Stomach (tissue), 9 donors: ENCODE results near the gene ZBTB3. TPM values are rescaled to one million over a fixed set of nuclear protein-coding genes. Genes with fewer than 3 reads are reported as not detected.
A peak's percentile ranks its signal among the peaks of the same experiment; 100 is the strongest.

Source experiments
- DNase-seq, 2 donors: peaks; one replicate each; pipeline versions ENCODE4 v3.0.0 to v3.0.0-alpha.2; 2013 to 2019
- H3K27ac ChIP-seq, 5 donors: fragments of 200-600 bp in 4 of 5; sonication (generic) in 4 of 5; one replicate each; pipeline ENCODE4 v1.5.1; 2013 to 2019; ENCODE audit warnings: mild to moderate bottlenecking in 1 of 5, moderate library complexity in 1 of 5
- H3K27me3 ChIP-seq, 3 donors: fragments of 200-600 bp; sonication (generic); one replicate each; pipeline ENCODE4 v1.5.1; 2017 to 2019; ENCODE audit warnings: mixed run types in 1 of 3
- H3K36me3 ChIP-seq, 4 donors: fragments of 200-600 bp; sonication (generic); 1 replicate in 3 of 4; 2 replicates in 1 of 4; pipeline ENCODE4 v1.5.1; 2016 to 2019
- H3K4me1 ChIP-seq, 4 donors: fragments of 200-600 bp; sonication (generic); one replicate each; pipeline ENCODE4 v1.5.1; 2016 to 2019
- H3K4me3 ChIP-seq, 4 donors: fragments of 200-600 bp; sonication (generic) in 3 of 4; one replicate each; pipeline ENCODE4 v1.5.1; 2016 to 2019; ENCODE audit warnings: mild to moderate bottlenecking in 1 of 4
- H3K9me3 ChIP-seq, 4 donors: fragments of 200-600 bp; sonication (generic); one replicate each; pipeline ENCODE4 v1.5.1; 2016 to 2019
- CTCF ChIP-seq, 7 experiments: fragments of 450-650 bp in 4 of 7; fragments of 200-600 bp in 3 of 7; sonication (generic) in 3 of 7; IDR thresholded peaks; one replicate each; pipeline ENCODE4 v1.5.1; 2016 to 2019; ENCODE audit warnings: antibody characterized with exemption in 7 of 7, control low read depth in 2 of 7, mild to moderate bottlenecking in 1 of 7
- EP300 ChIP-seq: sonication (generic); formaldehyde crosslinking; IDR thresholded peaks from one replicate; pipeline ENCODE4 v1.6.1; 2017; ENCODE audit warnings: antibody characterized with exemption
- POLR2A ChIP-seq, 4 donors: fragments of 450-650 bp; IDR thresholded peaks; one replicate each; pipeline ENCODE4 v1.6.1; 2016; ENCODE audit warnings: antibody characterized with exemption in 4 of 4, control low read depth in 2 of 4, mild to moderate bottlenecking in 1 of 4, moderate library complexity in 1 of 4
- POLR2AphosphoS5 ChIP-seq, 3 donors: sonication (generic); formaldehyde crosslinking; IDR thresholded peaks; one replicate each; pipeline ENCODE4 v1.6.1; 2016; ENCODE audit warnings: antibody characterized with exemption in 3 of 3
- WGBS, 5 donors: extraction: QIAGEN DNeasy Blood & Tissue Kit in 3 of 5; methylation state at CpG; one replicate each; pipeline versions ENCODE4 v1.1.5 to v1.1.7; 2013 to 2018; 5-methylcytosine and 5-hydroxymethylcytosine counted together
- intact Hi-C: fragments of 100-400 bp; cut with DNase I; formaldehyde crosslinking; loops from one replicate; pipeline ENCODE4 v1.15.1; 2023; ENCODE audit warnings: low total_unique reads
- polyA plus RNA-seq, 3 donors: library from polyadenylated mRNA; stranded (reverse); fragments of 200-250 nt; gene quantifications; one replicate each; pipeline ENCODE4 v1.2.3, GENCODE V29; 2013
- total RNA-seq, 5 donors: library from RNA; depleted of rRNA; stranded (reverse); fragments of >200 nt; gene quantifications; one replicate each; pipeline versions ENCODE4 v1.1.0 to v1.2.3, GENCODE V29; 2014 to 2016
- donor health status: healthy with polysubstance abuse.
- donor health status: Bipolar disorder and iron deficiency.
- donor health status: healthy.

The ZBTB3 gene
- total and polyA plus RNA-seq, 8 donors, result 3.3 to 16.5 (median 4.6) TPM; not detected in 1

GRCh38 chr11:62719302-62719978, 34.5 kb downstream of the ZBTB3 start:
- Histone ChIP-seq H3K4me1 (peaks cover 28 to 85% (median 52%) of the 10 kb centered on the region in 4 donors), H3K4me3 (no peak overlapping the region), H3K36me3 (peaks cover 93 to 99% (median 98%) of the 10 kb centered on the region in 4 donors), H3K27ac (peak overlapping the region in 2 of 5 donors; percentile 11 to 22), H3K9me3 (no peaks in the 10 kb centered on the region), H3K27me3 (no peaks in the 10 kb centered on the region)
- no peak for DNase-seq
- intact Hi-C loops, result no loop called here
- WGBS, 5 donors, result 55 to 79% (median 69%) methylated on average over 2 of the region's 2 CpGs
- no peak for TF ChIP-seq CTCF (IDR thresholded peaks at IDR 0.05)
- TF ChIP-seq EP300, result no peak
- no peak for TF ChIP-seq POLR2AphosphoS5 (IDR thresholded peaks at IDR 0.05)
- no peak for TF ChIP-seq POLR2A (IDR thresholded peaks at IDR 0.05)

GRCh38 chr11:62716816-62717215, 37.1 kb downstream of the ZBTB3 start:
- peaks cover 42 to 85% (median 58%) of the 10 kb centered on the region in 4 donors for H3K4me1 ChIP-seq
- no peaks in the 10 kb centered on the region for H3K9me3 ChIP-seq
- H3K27ac ChIP-seq, result no peak overlapping the region
- H3K4me3 ChIP-seq, result no peak overlapping the region
- no peaks in the 10 kb centered on the region for H3K27me3 ChIP-seq
- TF ChIP-seq EP300, result no peak
- no peak for TF ChIP-seq POLR2AphosphoS5 (IDR thresholded peaks at IDR 0.05)
- TF ChIP-seq POLR2A (IDR thresholded peaks at IDR 0.05), result no peak
- TF ChIP-seq CTCF (IDR thresholded peaks at IDR 0.05), result no peak
- intact Hi-C loops, result no loop called here
- DNase-seq, result no peak
- peaks cover 88 to 99% (median 98%) of the 10 kb centered on the region in 4 donors for H3K36me3 ChIP-seq
- WGBS, 5 donors, result 58 to 86% (median 71%) methylated on average over 11 of the region's 11 CpGs

- Histone ChIP-seq H3K36me3 (peaks cover 91 to 99% (median 98%) of the 10 kb centered on the region in 4 donors), H3K27ac (peak overlapping the region in 2 of 5 donors; percentile 63 to 81), H3K4me3 (no peak overlapping the region), H3K4me1 (peaks cover 42 to 87% (median 60%) of the 10 kb centered on the region in 4 donors), H3K9me3 (no peaks in the 10 kb centered on the region), H3K27me3 (no peaks in the 10 kb centered on the region)
- intact Hi-C loops, result no loop called here
- DNase-seq, result no peak
- WGBS, 5 donors, result 77 to 87% (median 81%) methylated on average over 5 of the region's 5 CpGs
- no peak for TF ChIP-seq EP300
- TF ChIP-seq CTCF (IDR thresholded peaks at IDR 0.05), result no peak
- TF ChIP-seq POLR2A (IDR thresholded peaks at IDR 0.05), result no peak
- no peak for TF ChIP-seq POLR2AphosphoS5 (IDR thresholded peaks at IDR 0.05)
Observed at GRCh38 chr11:62716206-62716605, 37.8 kb downstream of the ZBTB3 start.

GRCh38 chr11:62715150-62716130, 38.5 kb downstream of the ZBTB3 start:
- intact Hi-C loops, result no loop called here
- WGBS, 5 donors, result 87 to 91% (median 88%) methylated on average over 24 of the region's 24 CpGs
- DNase-seq, result no peak
- Histone ChIP-seq H3K4me1 (peaks cover 43 to 95% (median 66%) of the 10 kb centered on the region in 4 donors), H3K27me3 (no peaks in the 10 kb centered on the region), H3K27ac (peak overlapping the region; percentile 35 to 81 (median 63)), H3K36me3 (peaks cover 85 to 99% (median 98%) of the 10 kb centered on the region in 4 donors), H3K4me3 (no peak overlapping the region), H3K9me3 (no peaks in the 10 kb centered on the region)
- TF ChIP-seq EP300 (no peak), POLR2A (IDR thresholded peaks at IDR 0.05) (no peak), CTCF (IDR thresholded peaks at IDR 0.05) (no peak), POLR2AphosphoS5 (IDR thresholded peaks at IDR 0.05) (no peak)
